Ovary (tissue), 3 donors: ENCODE results near the gene RHOC.

Source experiments
- CTCF ChIP-seq, 3 donors: fragments of 450-650 bp in 2 of 3; fragments of 200-600 bp in 1 of 3; IDR thresholded peaks; one replicate each; pipeline versions ENCODE4 v1.5.1 to v1.8.0; 2016 to 2022; ENCODE audit warnings: antibody characterized with exemption in 3 of 3, mild to moderate bottlenecking in 1 of 3
- EP300 ChIP-seq: sonication (generic); formaldehyde crosslinking; IDR thresholded peaks from one replicate; pipeline ENCODE4 v1.6.1; 2017; ENCODE audit warnings: antibody characterized with exemption
- donor health status: DM: no; HTN: no; CAD: no.

- no peak for TF ChIP-seq CTCF (IDR thresholded peaks at IDR 0.05)
- TF ChIP-seq EP300 = no peak
These were observed 28.3 kb downstream of the RHOC start for GRCh38 chr1:112678605-112679004.
